GM15510 (cell line): ENCODE results near the gene EID3.

Experiments used
- POLR2A ChIP-seq: IDR thresholded peaks from 3 replicates; pipeline ENCODE4 v1.6.1; 2011; ENCODE audit warnings: borderline replicate concordance; ENCODE audit not compliant: insufficient read length; ENCODE audit errors: extremely low read depth

EID3 gene

DNA sequence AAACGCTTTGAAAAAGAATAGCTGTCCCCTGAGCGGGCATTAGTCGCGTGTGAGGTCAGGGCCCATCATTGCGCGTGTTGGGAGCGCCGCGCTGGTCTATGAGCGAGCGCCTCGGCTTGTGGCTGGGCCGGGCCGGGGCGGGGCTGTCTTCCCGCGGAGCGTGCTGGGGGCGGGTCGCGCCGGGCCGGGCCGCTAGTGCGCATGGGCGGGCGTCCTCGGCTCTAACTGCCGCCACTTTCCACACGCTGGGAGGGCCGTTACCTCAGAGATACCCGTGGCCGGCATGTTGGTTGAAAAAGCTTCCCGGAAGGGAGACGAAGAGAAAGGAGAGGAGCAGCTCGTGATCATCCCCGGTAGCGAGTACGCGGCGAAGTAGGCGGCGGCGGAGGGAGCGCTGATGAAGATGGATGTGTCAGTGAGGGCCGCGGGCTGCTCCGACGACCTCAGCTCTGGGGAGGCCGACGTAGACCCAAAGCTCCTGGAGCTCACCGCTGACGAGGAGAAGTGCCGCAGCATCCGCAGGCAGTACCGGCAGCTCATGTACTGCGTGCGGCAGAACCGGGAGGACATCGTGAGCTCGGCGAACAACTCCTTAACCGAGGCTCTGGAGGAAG, at the start of gene EID3:
Gene EID3 (plus strand): TSS at position 202 of the 614 bp plus-strand sequence. CDS start 196 bp downstream, at position 398.
- TF ChIP-seq POLR2A: no peak

DNA sequence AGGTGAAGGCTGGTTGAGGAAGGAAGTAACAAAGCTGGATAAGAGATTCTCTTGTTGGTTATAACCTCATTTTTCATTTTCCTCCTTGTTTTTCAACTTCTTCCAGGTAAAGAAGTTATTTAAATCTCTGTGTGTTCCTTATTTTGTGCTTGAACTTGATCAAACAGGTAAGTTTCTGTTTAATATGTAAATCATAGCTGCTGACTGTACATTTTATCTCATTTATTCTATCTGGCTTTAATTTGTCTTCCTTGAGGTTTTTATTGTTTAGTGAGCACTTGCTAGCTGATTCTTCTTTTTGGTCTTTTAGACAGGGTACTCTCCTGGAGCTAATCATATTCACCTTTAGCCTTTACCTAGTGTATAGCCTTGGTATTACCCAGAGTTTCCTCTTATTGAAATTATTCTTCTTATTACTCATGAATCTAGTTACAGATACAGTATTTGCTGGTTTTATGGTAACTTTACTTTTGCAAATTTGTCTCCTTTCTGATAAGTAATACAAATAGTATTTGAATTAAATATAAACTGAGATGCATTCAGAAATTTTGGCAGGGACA, 45.5 kb upstream of the EID3 start:
- TF ChIP-seq POLR2A: no peak

DNA sequence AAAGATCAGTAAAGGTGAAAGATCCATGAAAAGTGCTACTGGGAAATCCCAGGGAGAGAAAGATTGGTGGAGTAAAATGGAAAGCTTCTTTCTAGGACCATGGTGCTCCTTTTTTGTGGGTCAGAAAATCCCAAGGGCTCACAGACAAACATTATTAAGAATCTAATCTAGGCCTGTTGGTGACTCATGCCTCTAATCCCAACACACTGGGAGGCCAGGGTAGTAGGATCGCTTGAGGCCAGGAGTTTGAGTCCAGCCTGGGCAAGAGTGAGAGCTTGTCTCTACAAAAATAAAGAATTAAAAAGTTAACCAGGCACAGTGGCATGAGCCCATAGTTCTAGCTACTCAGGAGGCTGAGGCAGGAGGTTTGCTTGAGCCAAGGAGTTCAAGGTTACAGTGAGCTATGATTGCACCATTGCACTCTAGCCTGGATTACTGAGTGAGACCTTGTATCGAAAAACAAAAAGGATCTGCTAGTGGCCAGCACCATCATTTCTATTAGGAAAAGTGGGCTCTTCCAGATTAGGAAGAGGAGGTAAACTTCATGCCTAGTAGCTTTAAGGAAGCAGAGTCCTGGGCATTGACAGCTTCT, 45.0 kb upstream of the EID3 start:
- TF ChIP-seq POLR2A: no peak

DNA sequence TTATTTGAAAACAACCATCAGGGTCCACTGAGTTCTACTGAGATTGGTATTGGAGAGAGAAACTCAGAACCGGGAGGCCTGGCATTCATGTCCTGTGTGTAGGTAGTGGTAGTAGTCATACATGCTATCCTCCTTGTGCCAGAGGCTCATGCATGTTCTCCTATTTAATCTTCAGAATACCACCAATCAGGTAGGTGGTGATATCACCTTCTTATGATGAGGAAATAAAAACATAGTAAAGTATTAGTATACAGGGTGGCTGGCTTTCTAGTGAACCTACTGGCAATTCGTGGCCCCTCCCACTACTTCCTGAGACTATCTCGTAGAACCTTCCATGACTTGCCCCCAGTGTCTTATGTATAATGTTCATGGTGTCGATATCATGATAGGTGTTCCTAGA, 40.5 kb upstream of the EID3 start:
- no peak for TF ChIP-seq POLR2A

DNA sequence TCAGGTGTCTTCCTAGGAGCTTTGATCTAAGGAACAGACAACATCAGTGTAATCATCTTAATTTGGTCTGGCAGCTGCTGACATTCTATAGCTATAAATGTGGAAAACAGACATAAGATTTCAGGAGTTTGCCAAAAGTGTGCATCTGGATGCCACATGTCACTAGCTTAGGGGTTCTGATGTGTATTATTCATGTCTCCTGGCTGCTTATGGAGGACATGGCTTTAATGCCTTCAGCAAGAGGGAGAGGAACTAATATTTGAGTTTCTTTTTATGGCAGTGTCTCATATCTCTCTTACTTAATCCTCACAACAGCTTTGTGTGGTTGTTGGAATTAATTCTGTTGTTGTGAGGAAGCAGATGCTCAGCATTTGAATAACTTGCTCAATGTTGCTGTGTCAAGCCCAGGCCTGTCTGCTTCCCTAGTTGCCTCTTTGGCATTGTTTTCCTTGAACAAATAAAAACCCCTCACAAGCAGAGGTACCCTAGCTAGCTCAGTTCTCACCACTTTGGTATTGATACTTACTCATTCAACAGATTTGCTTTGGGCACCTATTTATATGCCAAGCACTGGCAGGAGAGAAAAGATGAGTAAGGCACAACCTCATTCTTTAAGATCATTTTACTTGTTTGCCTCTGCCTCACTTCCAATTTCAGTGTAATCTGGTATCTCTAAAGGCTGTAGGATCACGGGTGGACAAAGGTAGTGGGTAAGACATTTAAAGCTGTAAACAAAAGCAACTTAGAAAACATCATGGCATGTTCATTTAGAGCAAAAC, 39.8 kb upstream of the EID3 start:
- no peak for TF ChIP-seq POLR2A

DNA sequence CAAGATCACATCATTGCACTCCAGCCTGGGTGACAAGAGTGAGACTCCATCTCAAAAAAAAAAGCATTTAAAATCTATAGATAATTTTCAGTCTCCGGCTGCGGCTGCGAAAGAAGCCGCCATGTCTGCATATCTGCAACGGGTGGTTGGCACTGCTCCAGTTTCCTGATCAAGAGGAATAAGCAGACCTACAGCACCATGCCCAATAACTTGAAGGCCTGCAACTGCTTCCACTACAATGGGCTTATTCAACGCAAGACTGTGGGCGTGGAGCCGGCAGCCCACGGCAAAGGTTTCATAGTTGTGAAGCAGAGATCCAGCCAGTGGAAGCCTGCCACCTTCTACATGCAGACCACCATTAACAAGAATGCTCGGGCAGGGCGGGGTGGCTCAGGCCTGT, 30.6 kb upstream of the EID3 start:
- TF ChIP-seq POLR2A: no peak

DNA sequence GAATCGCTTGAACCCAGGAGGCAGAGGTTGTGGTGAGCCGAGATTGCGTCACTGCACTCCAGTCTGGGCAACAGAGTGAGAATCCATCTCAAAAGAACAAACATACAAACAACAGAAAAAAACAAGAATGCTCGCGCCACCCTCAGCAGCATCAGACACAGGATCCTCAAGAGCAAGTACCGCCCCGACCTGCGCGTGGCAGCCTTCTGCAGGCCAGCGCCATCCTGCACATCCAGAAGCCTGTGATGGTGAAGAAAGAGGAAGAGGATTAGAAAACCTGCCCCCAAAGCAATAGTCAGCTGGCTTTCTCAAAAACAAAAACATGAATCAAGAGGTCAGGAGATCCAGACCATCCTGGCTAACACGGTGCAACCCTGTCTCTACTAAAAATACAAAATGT, 30.0 kb upstream of the EID3 start:
- TF ChIP-seq POLR2A: no peak

DNA sequence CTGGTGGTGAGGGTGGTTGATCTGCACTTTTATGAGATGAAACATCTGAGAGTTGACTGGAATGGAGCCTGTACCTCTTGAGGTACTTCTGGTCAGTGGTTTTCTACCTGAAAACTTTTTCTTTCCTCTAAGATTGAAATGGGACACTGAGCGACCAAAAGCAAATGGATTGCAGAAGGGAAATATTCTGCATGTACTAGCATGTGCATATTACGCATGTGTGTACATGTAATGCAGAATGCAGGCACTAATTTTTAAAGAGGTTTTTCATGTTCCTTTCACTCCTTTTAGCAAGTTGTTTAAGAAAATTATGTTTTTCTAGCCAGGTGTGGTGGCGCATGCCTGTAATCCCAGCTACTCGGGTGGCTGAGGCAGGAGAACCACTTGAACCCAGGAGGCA, 28.7 kb upstream of the EID3 start:
- no peak for TF ChIP-seq POLR2A

DNA sequence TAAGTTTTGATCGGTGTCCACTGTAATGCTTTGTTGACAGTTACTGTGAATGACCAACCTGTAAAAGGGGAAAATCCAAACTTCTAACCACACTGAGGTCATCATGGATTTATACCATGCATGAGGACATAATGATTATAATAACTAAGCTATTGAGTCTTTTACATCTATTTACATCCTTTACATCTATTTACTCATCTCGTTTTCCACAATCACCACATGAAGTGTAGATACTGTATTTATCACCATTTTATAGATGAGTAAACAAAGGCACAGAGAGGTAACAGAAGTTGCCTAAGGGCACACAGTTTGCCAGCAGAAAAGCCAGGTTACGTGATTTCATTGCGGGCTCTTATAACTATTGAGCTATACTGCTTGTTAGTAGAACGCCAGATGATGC, 27.9 kb upstream of the EID3 start:
- TF ChIP-seq POLR2A: no peak

DNA sequence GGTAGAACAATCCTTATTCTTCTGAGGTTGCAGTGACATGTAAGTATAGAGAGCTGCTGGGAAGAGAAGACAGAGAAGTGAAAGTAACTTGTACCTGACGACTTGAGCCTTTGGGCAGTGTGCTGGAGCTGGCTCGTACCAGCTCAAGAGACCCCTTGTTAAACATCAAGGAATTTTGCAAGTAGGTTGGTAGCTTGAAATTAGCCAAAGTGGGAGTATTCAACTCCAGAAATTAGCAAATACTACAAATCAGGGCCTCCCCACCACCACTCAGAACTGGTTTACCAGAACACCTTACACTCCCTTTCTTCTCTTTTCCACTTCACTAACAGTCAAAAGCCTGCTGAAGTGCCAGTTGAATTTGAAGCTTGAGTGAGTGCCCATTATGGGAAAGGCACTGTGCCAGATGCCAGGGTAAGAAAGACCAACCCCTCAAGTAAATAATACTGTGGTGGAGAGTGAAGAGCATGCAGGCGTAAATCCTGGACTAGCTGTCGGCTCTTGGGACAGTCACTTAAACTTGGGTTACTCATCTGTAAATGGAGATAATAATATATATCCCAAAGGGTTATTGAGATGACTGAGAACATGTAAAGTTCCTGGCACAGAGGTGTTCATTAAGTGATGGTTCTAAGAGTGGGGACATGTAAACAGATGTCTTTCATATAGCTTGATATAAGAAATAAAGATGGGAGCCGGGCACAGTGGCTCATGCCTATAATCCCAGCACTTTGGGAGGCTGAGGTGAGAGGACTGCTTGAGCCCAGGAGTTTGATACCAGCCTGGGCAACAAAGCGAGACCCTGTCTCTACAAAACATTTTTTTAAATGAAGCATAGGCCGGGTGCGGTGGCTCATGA, 27.0 kb upstream of the EID3 start:
- TF ChIP-seq POLR2A: no peak

DNA sequence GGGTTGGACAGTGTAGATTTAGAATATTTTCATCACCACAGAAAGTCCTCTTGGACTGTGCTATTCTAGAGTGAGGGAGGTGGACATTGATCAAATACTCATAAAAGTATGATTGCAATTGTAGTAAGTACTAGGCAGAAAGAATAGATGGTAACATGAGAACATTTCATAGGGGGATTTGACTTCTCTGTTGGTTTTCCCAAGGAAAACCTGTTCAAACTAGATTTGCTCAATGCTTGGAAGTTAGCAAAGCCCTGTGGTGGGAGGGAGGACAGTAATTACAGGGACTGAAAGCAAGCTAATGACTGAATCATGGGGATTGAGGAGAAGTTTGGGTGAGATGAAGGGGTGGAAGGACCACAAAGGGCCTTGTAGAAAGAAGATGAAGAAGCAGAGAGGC, 24.4 kb upstream of the EID3 start:
- TF ChIP-seq POLR2A: no peak

DNA sequence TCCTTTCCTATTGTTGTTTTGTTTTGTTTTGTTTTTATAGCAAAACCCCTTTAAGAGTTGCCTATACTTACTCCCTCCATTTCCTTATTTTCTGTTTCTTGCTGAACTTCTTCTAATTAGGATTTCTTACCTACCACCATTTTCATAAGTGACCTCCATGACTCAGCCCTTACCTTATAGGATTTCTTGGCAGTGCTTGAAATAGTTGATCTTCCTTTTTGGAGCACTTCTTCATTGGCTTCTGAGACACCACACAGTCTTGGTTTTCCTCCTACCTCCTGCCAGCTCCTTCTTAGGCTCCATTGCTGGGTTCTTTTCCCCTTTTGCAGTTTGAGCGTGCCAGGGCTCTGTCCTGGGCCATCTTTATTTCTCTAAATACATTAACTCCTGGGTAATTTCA, 23.4 kb upstream of the EID3 start:
- TF ChIP-seq POLR2A: no peak

DNA sequence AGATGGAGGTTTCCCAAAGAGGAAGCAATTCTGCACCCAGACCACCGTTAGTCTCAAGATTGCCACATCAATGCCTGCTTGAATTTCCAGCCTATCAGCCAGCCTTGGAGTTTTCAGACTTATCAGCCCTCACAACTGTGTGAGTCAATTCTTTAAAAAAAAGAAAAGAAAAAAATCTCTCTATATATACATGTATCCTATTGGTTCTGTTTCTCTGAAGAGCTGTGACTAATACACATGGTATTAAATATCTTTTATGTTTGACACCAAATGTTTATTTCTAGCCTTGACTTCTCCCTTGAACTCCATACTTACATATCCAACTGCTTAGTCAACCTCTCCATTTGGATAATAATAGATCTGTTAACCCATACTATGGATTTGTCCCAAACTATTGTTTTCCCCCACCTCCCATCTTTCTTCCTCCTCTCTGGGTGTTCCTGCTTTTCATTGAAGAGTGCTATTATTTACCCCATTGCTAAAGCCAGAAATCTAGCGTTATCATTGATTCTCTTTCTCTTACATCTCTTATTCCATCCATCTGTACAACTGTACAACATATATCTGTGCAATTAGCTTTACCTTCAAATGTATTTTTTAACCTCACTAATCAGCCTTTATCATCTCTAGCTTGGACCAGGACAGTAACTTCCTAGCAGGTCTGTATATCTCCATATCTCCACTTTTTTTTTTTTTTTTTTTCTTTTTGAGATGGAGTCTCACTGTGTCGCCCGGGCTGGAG, 22.7 kb upstream of the EID3 start:
- TF ChIP-seq POLR2A: no peak

DNA sequence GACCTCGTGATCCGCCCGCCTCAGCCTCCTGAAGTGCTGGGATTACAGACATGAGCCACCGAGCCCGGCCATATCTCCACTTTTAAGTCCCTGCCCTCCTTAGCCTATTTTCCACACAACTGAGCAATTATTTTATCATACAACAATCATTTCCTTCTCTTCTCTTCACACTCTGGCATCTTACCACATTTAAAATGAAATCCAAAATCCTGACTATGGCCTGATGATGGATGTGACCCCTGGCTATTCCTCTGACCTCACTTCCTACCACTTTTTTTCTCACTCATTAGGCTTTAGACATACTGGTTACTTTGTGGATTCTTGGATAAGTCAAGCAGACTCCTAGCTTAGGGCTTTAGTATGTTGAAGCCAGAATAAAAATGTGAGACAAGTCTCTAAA, 21.9 kb upstream of the EID3 start:
- no peak for TF ChIP-seq POLR2A
